Ectodermal cell (in vitro differentiated cells): Measurements from ENCODE around the gene CHRM4.

Experiments
- H3K27ac ChIP-seq: 2 replicates; pipeline ENCODE4 v1.7.0; 2013; ENCODE audit warnings: mild to moderate bottlenecking, low read depth, low read length; ENCODE audit not compliant: insufficient read depth, poor library complexity, severe bottlenecking
- H3K27me3 ChIP-seq: 2 replicates; pipeline ENCODE4 v1.7.0; 2013; ENCODE audit warnings: mild to moderate bottlenecking, low read length; ENCODE audit not compliant: insufficient read depth, control insufficient read depth, poor library complexity, severe bottlenecking
- H3K36me3 ChIP-seq: one replicate; pipeline ENCODE4 v1.7.0; 2013; ENCODE audit warnings: low read length; ENCODE audit not compliant: control insufficient read depth, insufficient read depth
- H3K4me1 ChIP-seq: one replicate; pipeline ENCODE4 v1.7.0; 2013; ENCODE audit warnings: low read length; ENCODE audit not compliant: control insufficient read depth, insufficient read depth
- H3K4me3 ChIP-seq: 2 replicates; pipeline ENCODE4 v1.7.0; 2013; ENCODE audit warnings: low read depth, low read length, control low read depth; ENCODE audit not compliant: insufficient read depth
- H3K9me3 ChIP-seq: 2 replicates; pipeline ENCODE4 v1.7.0; 2013; ENCODE audit warnings: mild to moderate bottlenecking, low read length, moderate library complexity; ENCODE audit not compliant: control insufficient read depth
- WGBS, 2 experiments: methylation state at CpG; one replicate each; pipeline ENCODE4 v1.1.7; 2013; ENCODE audit warnings: missing lambda C conversion rate in 2 of 2; 5-methylcytosine and 5-hydroxymethylcytosine counted together

The CHRM4 gene

GRCh38 chr11:46361283-46362155 is 30.1 kb downstream of the CHRM4 start:
- WGBS, 2 experiments, result 70 to 74% methylated on average over 26 of the region's 26 CpGs
- Histone ChIP-seq H3K36me3 (no peaks in the 10 kb centered on the region), H3K27me3 (no peaks in the 10 kb centered on the region), H3K4me3 (no peak overlapping the region), H3K27ac (no peak overlapping the region), H3K9me3 (no peaks in the 10 kb centered on the region), H3K4me1 (peaks cover 35% of the 10 kb centered on the region)

GRCh38 chr11:46360878-46361277 is 30.7 kb downstream of the CHRM4 start:
- WGBS, 2 experiments, result 91 to 92% methylated on average over 7 of the region's 7 CpGs
- Histone ChIP-seq H3K4me1 (peaks cover 38% of the 10 kb centered on the region), H3K4me3 (no peak overlapping the region), H3K36me3 (no peaks in the 10 kb centered on the region), H3K27ac (no peak overlapping the region), H3K27me3 (no peaks in the 10 kb centered on the region), H3K9me3 (no peaks in the 10 kb centered on the region)

- Histone ChIP-seq H3K27me3 (no peaks in the 10 kb centered on the region), H3K9me3 (no peaks in the 10 kb centered on the region), H3K36me3 (no peaks in the 10 kb centered on the region), H3K4me3 (no peak overlapping the region), H3K27ac (no peak overlapping the region), H3K4me1 (peaks cover 38% of the 10 kb centered on the region)
- no CpG with 5 or more reads among the region's 1 CpG for WGBS, 2 experiments
Measured at GRCh38 chr11:46359953-46360352, 31.6 kb downstream of the CHRM4 start.

- Histone ChIP-seq H3K4me1 (peaks cover 39% of the 10 kb centered on the region), H3K9me3 (no peaks in the 10 kb centered on the region), H3K36me3 (no peaks in the 10 kb centered on the region), H3K27ac (no peak overlapping the region), H3K27me3 (no peaks in the 10 kb centered on the region), H3K4me3 (no peak overlapping the region)
- 81 to 87% methylated on average over 11 of the region's 11 CpGs for WGBS, 2 experiments
Measured at GRCh38 chr11:46357483-46357936, 34.1 kb downstream of the CHRM4 start.

GRCh38 chr11:46356924-46357482 is 34.6 kb downstream of the CHRM4 start:
- no peak overlapping the region for H3K27ac ChIP-seq
- no peaks in the 10 kb centered on the region for H3K27me3 ChIP-seq
- peaks cover 36% of the 10 kb centered on the region for H3K4me1 ChIP-seq
- H3K9me3 ChIP-seq, result no peaks in the 10 kb centered on the region
- 69 to 71% methylated on average over 7 of the region's 7 CpGs for WGBS, 2 experiments
- no peak overlapping the region for H3K4me3 ChIP-seq
- H3K36me3 ChIP-seq, result no peaks in the 10 kb centered on the region

- H3K4me1 ChIP-seq, result peaks cover 36% of the 10 kb centered on the region
- H3K27ac ChIP-seq, result no peak overlapping the region
- H3K27me3 ChIP-seq, result no peaks in the 10 kb centered on the region
- 31 to 37% methylated on average over 9 of the region's 9 CpGs for WGBS, 2 experiments
- no peaks in the 10 kb centered on the region for H3K9me3 ChIP-seq
- H3K36me3 ChIP-seq, result no peaks in the 10 kb centered on the region
- no peak overlapping the region for H3K4me3 ChIP-seq
Measured at GRCh38 chr11:46353698-46354097, 37.9 kb downstream of the CHRM4 start.

GRCh38 chr11:46352063-46352841 is 39.3 kb downstream of the CHRM4 start:
- peaks cover 40% of the 10 kb centered on the region for H3K4me1 ChIP-seq
- no peak overlapping the region for H3K4me3 ChIP-seq
- H3K36me3 ChIP-seq, result no peaks in the 10 kb centered on the region
- no peaks in the 10 kb centered on the region for H3K9me3 ChIP-seq
- H3K27ac ChIP-seq, result no peak overlapping the region
- no peaks in the 10 kb centered on the region for H3K27me3 ChIP-seq
- 63% methylated on average over 33 of the region's 33 CpGs for WGBS, 2 experiments

- WGBS, 2 experiments, result 74 to 75% methylated on average over 5 of the region's 5 CpGs
- H3K27me3 ChIP-seq, result peaks cover 4% of the 10 kb centered on the region
- H3K27ac ChIP-seq, result no peak overlapping the region
- H3K4me1 ChIP-seq, result peaks cover 35% of the 10 kb centered on the region
- H3K9me3 ChIP-seq, result no peaks in the 10 kb centered on the region
- no peak overlapping the region for H3K4me3 ChIP-seq
- H3K36me3 ChIP-seq, result no peaks in the 10 kb centered on the region
Measured at GRCh38 chr11:46351606-46352005, 40.0 kb downstream of the CHRM4 start.

GRCh38 chr11:46351148-46351547 is 40.4 kb downstream of the CHRM4 start:
- Histone ChIP-seq H3K4me3 (no peak overlapping the region), H3K9me3 (no peaks in the 10 kb centered on the region), H3K36me3 (no peaks in the 10 kb centered on the region), H3K27me3 (peaks cover 9% of the 10 kb centered on the region), H3K27ac (no peak overlapping the region), H3K4me1 (peaks cover 30% of the 10 kb centered on the region)
- 90 to 93% methylated on average over 8 of the region's 8 CpGs for WGBS, 2 experiments

GRCh38 chr11:46350695-46351094 is 40.9 kb downstream of the CHRM4 start:
- H3K4me1 ChIP-seq, result peaks cover 30% of the 10 kb centered on the region
- no peaks in the 10 kb centered on the region for H3K36me3 ChIP-seq
- H3K27ac ChIP-seq, result no peak overlapping the region
- H3K4me3 ChIP-seq, result no peak overlapping the region
- 96 to 98% methylated on average over 2 to 3 of the region's 3 CpGs for WGBS, 2 experiments
- no peaks in the 10 kb centered on the region for H3K9me3 ChIP-seq
- H3K27me3 ChIP-seq, result peaks cover 9% of the 10 kb centered on the region
